Trophoblast cell (in vitro differentiated cells and primary cell): ENCODE measurements around the gene CCDC160.

Experiments used
- DNase-seq, 2 donors: peaks; one replicate each; pipeline ENCODE4 v3.0.0-alpha.2; 2016
- H2AFZ ChIP-seq: 2 replicates; pipeline ENCODE4 v1.6.1; 2013; ENCODE audit warnings: low read length, moderate library complexity, mild to moderate bottlenecking; ENCODE audit not compliant: insufficient read depth, poor library complexity
- H2AK5ac ChIP-seq: 2 replicates; pipeline ENCODE4 v1.6.1; 2013; ENCODE audit warnings: mild to moderate bottlenecking, low read length
- H2BK120ac ChIP-seq: 2 replicates; pipeline ENCODE4 v1.6.1; 2013; ENCODE audit warnings: low read length, mild to moderate bottlenecking, moderate library complexity; ENCODE audit not compliant: insufficient read depth, poor library complexity
- H2BK12ac ChIP-seq: 2 replicates; pipeline ENCODE4 v1.6.1; 2013; ENCODE audit warnings: mild to moderate bottlenecking, low read length, moderate library complexity
- H2BK5ac ChIP-seq: 2 replicates; pipeline ENCODE4 v1.6.1; 2013; ENCODE audit warnings: low read length, low read depth, moderate library complexity, mild to moderate bottlenecking; ENCODE audit not compliant: poor library complexity
- H3K14ac ChIP-seq: 2 replicates; pipeline ENCODE4 v1.6.1; 2013; ENCODE audit warnings: mild to moderate bottlenecking, low read length
- H3K18ac ChIP-seq: 2 replicates; pipeline ENCODE4 v1.6.1; 2013; ENCODE audit warnings: mild to moderate bottlenecking, low read length
- H3K23ac ChIP-seq: 2 replicates; pipeline ENCODE4 v1.6.1; 2013; ENCODE audit warnings: low read length
- H3K27ac ChIP-seq: 2 replicates; pipeline ENCODE4 v1.5.1; 2013; ENCODE audit warnings: low read depth, mild to moderate bottlenecking, inconsistent platforms, low read length, moderate library complexity
- H3K27me3 ChIP-seq: 2 replicates; pipeline ENCODE4 v1.6.1; 2013; ENCODE audit warnings: inconsistent platforms, mild to moderate bottlenecking, low read length, moderate library complexity; ENCODE audit not compliant: insufficient read depth
- H3K36me3 ChIP-seq, 2 experiments: 1 replicate in 1 of 2; 2 replicates in 1 of 2; pipeline ENCODE4 v1.6.1; 2013; ENCODE audit warnings: low read length in 2 of 2, mild to moderate bottlenecking in 2 of 2, moderate library complexity in 1 of 2; ENCODE audit not compliant: insufficient read depth in 2 of 2, control insufficient read depth in 1 of 2
- H3K4ac ChIP-seq: 2 replicates; pipeline ENCODE4 v1.6.1; 2013; ENCODE audit warnings: low read depth, mild to moderate bottlenecking, low read length, moderate library complexity
- H3K4me1 ChIP-seq, 2 experiments: 1 replicate in 1 of 2; 2 replicates in 1 of 2; pipeline ENCODE4 v1.6.1; 2013; ENCODE audit warnings: low read length in 2 of 2, mild to moderate bottlenecking in 2 of 2, moderate library complexity in 1 of 2; ENCODE audit not compliant: insufficient read depth in 2 of 2, control insufficient read depth in 1 of 2
- H3K4me2 ChIP-seq: 2 replicates; pipeline ENCODE4 v1.6.1; 2013; ENCODE audit warnings: inconsistent platforms, mild to moderate bottlenecking, low read length, moderate library complexity
- H3K4me3 ChIP-seq: 2 replicates; pipeline ENCODE4 v1.5.1; 2013; ENCODE audit warnings: mild to moderate bottlenecking, low read depth, low read length, inconsistent platforms
- H3K79me1 ChIP-seq: one replicate; pipeline ENCODE4 v1.6.1; 2013; ENCODE audit warnings: low read length
- H3K79me2 ChIP-seq: 2 replicates; pipeline ENCODE4 v1.6.1; 2013; ENCODE audit warnings: low read length, mild to moderate bottlenecking; ENCODE audit not compliant: control insufficient read depth, insufficient read depth, poor library complexity
- H3K9ac ChIP-seq: 2 replicates; pipeline ENCODE4 v1.6.1; 2013; ENCODE audit warnings: mild to moderate bottlenecking, low read length
- H3K9me3 ChIP-seq: 2 replicates; pipeline ENCODE4 v1.6.1; 2013; ENCODE audit warnings: low read depth, mild to moderate bottlenecking, control low read depth, inconsistent platforms, low read length; ENCODE audit not compliant: insufficient read depth
- H4K12ac ChIP-seq: 2 replicates; pipeline ENCODE4 v1.6.1; 2013; ENCODE audit warnings: low read depth, mild to moderate bottlenecking, low read length, moderate library complexity
- H4K8ac ChIP-seq: 2 replicates; pipeline ENCODE4 v1.6.1; 2013; ENCODE audit warnings: low read depth, mild to moderate bottlenecking, low read length, moderate library complexity
- H4K91ac ChIP-seq: one replicate; pipeline ENCODE4 v1.6.1; 2013; ENCODE audit warnings: low read depth, mild to moderate bottlenecking, low read length, moderate library complexity
- WGBS: extraction: QIAGEN DNeasy Blood & Tissue Kit; methylation state at CpG from one replicate; pipeline ENCODE4 v1.1.7; 2013; ENCODE audit warnings: missing lambda C conversion rate; ENCODE audit not compliant: insufficient read length, insufficient coverage; ENCODE audit errors: extremely low coverage; 5-methylcytosine and 5-hydroxymethylcytosine counted together

CCDC160 gene

GRCh38 chrX:134287346-134287745 is 50.4 kb downstream of the CCDC160 start:
- H3K23ac ChIP-seq = no peak overlapping the region
- no peaks in the 10 kb centered on the region for H3K36me3 ChIP-seq
- no peak overlapping the region for H4K91ac ChIP-seq
- no peak overlapping the region for H3K4me3 ChIP-seq
- no peak overlapping the region for H3K27ac ChIP-seq
- no CpG with 5 or more reads among the region's 4 CpGs for WGBS
- no peaks in the 10 kb centered on the region for H3K27me3 ChIP-seq
- no peak overlapping the region for H2BK5ac ChIP-seq
- H3K18ac ChIP-seq = no peak overlapping the region
- no peak overlapping the region for H3K9ac ChIP-seq
- no peaks in the 10 kb centered on the region for H3K4me1 ChIP-seq
- DNase-seq = no peak
- no peak overlapping the region for H2BK12ac ChIP-seq
- H3K79me1 ChIP-seq = no peaks in the 10 kb centered on the region
- H4K12ac ChIP-seq = no peak overlapping the region
- no peak overlapping the region for H3K14ac ChIP-seq
- no peak overlapping the region for H3K4me2 ChIP-seq
- no peak overlapping the region for H2BK120ac ChIP-seq
- H4K8ac ChIP-seq = no peak overlapping the region
- H3K9me3 ChIP-seq = no peaks in the 10 kb centered on the region
- H2AFZ ChIP-seq = no peak overlapping the region
- no peak overlapping the region for H2AK5ac ChIP-seq
- H3K4ac ChIP-seq = no peak overlapping the region
- no peaks in the 10 kb centered on the region for H3K79me2 ChIP-seq

DNA sequence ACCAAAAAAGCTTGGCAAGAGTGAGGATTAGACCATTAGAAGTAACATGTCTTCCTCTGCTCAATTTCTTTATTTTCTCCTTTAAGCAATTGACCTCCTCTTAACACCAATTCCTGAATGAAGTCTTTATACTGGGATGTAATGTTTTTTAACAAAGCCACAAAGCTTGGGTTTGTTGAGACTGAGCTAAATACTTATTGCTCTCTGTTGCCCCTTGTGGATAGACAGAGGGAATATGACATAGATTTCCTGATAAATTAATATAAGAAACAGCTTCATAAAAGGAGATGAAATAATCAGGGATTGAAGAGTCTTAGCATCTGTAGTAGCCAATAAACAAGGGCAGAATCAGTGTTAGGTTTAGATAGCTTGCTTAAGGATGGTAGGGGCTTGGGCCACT is 57.6 kb downstream of the CCDC160 start:
- H2BK12ac ChIP-seq = no peak overlapping the region
- no peak overlapping the region for H3K23ac ChIP-seq
- H3K14ac ChIP-seq = no peak overlapping the region
- H2AK5ac ChIP-seq = no peak overlapping the region
- no peak overlapping the region for H3K4ac ChIP-seq
- H3K9me3 ChIP-seq = no peaks in the 10 kb centered on the region
- H2AFZ ChIP-seq = no peak overlapping the region
- no peak overlapping the region for H4K12ac ChIP-seq
- no peak overlapping the region for H3K4me3 ChIP-seq
- H3K27ac ChIP-seq = no peak overlapping the region
- H3K4me2 ChIP-seq = no peak overlapping the region
- no peak overlapping the region for H4K91ac ChIP-seq
- no peaks in the 10 kb centered on the region for H3K4me1 ChIP-seq
- H3K79me2 ChIP-seq = no peaks in the 10 kb centered on the region
- no peaks in the 10 kb centered on the region for H3K27me3 ChIP-seq
- no peak overlapping the region for H3K9ac ChIP-seq
- no peak for DNase-seq
- H3K18ac ChIP-seq = no peak overlapping the region
- no peak overlapping the region for H2BK5ac ChIP-seq
- H3K36me3 ChIP-seq = no peaks in the 10 kb centered on the region
- no peak overlapping the region for H4K8ac ChIP-seq
- H3K79me1 ChIP-seq = no peaks in the 10 kb centered on the region
- H2BK120ac ChIP-seq = no peak overlapping the region
